ENCODE data around the gene DHX16. TPM values are rescaled to one million over a fixed set of nuclear protein-coding genes. Genes with fewer than 3 reads are reported as not detected.

DHX16 gene
- total and polyA plus RNA-seq, 9 of the 15 experiments (the other 6 are each of a cell fraction or from before 2014, with no cell fraction given): 14.6 to 66.1 (median 47.5) TPM

DNA sequence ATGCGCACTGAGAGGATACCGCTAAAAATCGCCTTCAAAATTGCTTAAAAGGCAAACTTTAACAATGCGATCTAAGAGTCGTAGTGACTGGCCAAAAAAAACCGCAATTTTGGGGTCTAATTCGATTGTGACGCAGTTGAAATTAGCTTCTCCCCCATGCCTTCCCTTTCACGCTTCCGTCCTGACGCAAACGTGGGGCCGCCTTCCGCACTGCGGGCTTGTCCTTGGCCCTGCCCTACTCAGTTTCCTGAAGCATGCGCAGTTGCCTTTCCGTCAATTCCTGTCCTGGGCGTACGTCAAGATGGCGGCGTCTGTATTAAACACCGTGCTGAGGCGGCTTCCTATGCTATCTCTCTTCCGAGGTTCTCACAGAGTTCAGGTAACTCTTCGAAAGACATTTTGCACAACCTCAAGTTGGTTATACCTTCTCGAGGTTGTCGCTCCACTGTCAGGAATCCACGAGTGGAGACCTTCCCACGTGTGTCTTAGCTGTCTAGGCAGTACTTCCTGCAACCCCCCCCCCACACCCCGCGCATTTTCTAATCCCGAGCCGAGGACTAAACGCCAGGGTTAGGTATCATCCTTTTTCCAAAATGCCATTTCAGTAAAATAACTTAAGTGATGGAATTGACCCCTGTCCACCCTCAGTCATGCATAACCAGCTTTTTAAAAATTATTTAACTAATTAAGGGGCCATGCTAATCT, 55.1 kb downstream of the DHX16 start, which contains the start of gene MRPS18B (continued):
- TF ChIP-seq CTBP1 (IDR thresholded peaks at IDR 0.05; ENCODE audit: borderline replicate concordance) (peak; percentile 43; the same call in 1 of the 2 replicates), TAF1 (IDR thresholded peaks at IDR 0.05; ENCODE audit: control insufficient read depth, extremely low read depth, insufficient read depth, low read length, severe bottlenecking) (peak; percentile 99), NCOA6 (IDR thresholded peaks at IDR 0.05) (peak; percentile 64; the same call in 1 of the 2 replicates), SMARCA5 (IDR thresholded peaks at IDR 0.05) (no peak), TFAM (CRISPR knock-in tag; conservative IDR thresholded peaks at IDR 0.05) (no peak), NFATC3 (IDR thresholded peaks at IDR 0.05) (no peak), ARID3A (IDR thresholded peaks at IDR 0.05; ENCODE audit: borderline replicate concordance, low read depth, low read length) (peak; percentile 70; the same call in 1 of the 2 replicates), ADNP (tag; IDR thresholded peaks at IDR 0.05) (no peak), CLOCK (CRISPR knock-in tag; IDR thresholded peaks at IDR 0.05; ENCODE audit: borderline replicate concordance) (no peak; the same call in 1 of the 2 replicates), GTF3C2 (IDR thresholded peaks at IDR 0.05; ENCODE audit: borderline replicate concordance, extremely low read depth, insufficient read length) (no peak), NELFE (IDR thresholded peaks at IDR 0.05; ENCODE audit: insufficient read depth, insufficient read length) (no peak), ZNF184 (CRISPR knock-in tag; IDR thresholded peaks at IDR 0.05) (no peak), ZNF224 (CRISPR knock-in tag; IDR thresholded peaks at IDR 0.05) (0 out of 2 replicates have a peak, but pooled peaks have one; percentile 69), THRAP3 (IDR thresholded peaks at IDR 0.05; ENCODE audit: borderline replicate concordance) (peak; percentile 21; the same call in 1 of the 2 replicates), ESRRB (CRISPR knock-in tag; IDR thresholded peaks at IDR 0.05; ENCODE audit: borderline replicate concordance) (no peak)
- TF ChIP-seq, protein P1, sequence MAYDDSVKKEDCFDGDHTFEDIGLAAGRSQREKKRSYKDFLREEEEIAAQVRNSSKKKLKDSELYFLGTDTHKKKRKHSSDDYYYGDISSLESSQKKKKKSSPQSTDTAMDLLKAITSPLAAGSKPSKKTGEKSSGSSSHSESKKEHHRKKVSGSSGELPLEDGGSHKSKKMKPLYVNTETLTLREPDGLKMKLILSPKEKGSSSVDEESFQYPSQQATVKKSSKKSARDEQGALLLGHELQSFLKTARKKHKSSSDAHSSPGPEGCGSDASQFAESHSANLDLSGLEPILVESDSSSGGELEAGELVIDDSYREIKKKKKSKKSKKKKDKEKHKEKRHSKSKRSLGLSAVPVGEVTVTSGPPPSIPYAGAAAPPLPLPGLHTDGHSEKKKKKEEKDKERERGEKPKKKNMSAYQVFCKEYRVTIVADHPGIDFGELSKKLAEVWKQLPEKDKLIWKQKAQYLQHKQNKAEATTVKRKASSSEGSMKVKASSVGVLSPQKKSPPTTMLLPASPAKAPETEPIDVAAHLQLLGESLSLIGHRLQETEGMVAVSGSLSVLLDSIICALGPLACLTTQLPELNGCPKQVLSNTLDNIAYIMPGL (CRISPR knock-in tag; IDR thresholded peaks at IDR 0.05): peak; percentile 45; the same call in 1 of the 2 replicates
- TF ChIP-seq, protein P2, sequence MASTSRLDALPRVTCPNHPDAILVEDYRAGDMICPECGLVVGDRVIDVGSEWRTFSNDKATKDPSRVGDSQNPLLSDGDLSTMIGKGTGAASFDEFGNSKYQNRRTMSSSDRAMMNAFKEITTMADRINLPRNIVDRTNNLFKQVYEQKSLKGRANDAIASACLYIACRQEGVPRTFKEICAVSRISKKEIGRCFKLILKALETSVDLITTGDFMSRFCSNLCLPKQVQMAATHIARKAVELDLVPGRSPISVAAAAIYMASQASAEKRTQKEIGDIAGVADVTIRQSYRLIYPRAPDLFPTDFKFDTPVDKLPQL (IDR thresholded peaks at IDR 0.05; ENCODE audit: extremely low read depth, insufficient read length): peak; percentile 75

Measured in K562 (cell line).